SIG-M5 (cell line): ENCODE data around the gene SYMPK.
A peak's percentile ranks its signal among the peaks of the same experiment; 100 is the strongest.
"Not testable (repeated sequence)": the region's sequence is repeated elsewhere in the genome, so short reads cannot be mapped to it uniquely, and the experiment has no call there.

ENCODE experiments used
- DNase-seq: peaks from one replicate; lab custom pipeline; 2025; lab: John Stamatoyannopoulos, UW

The SYMPK gene

GRCh38 chr19:45862564-45863334 is at the start of gene SYMPK:
Gene SYMPK (minus strand): TSS chr19:45863147. CDS start chr19:45854495, 8,652 bp downstream.
- DNase-seq = peak; percentile 85

- no peak for DNase-seq
Measured at GRCh38 chr19:45911291-45911690, 48.3 kb upstream of the SYMPK start.

- no peak for DNase-seq
Measured at GRCh38 chr19:45908956-45909355, 46.0 kb upstream of the SYMPK start.

- DNase-seq = no peak
Measured at GRCh38 chr19:45906221-45906620, 43.3 kb upstream of the SYMPK start.

- no peak for DNase-seq
Measured at GRCh38 chr19:45905011-45905410, 42.1 kb upstream of the SYMPK start.

- peak; percentile 48 for DNase-seq
Measured at GRCh38 chr19:45902651-45903625, 40.0 kb upstream of the SYMPK start.

GRCh38 chr19:45901912-45902650 is 39.1 kb upstream of the SYMPK start, which contains the start of gene MYPOP:
Gene MYPOP (minus strand): TSS chr19:45902613. CDS start chr19:45901773, 840 bp downstream.
- DNase-seq = no peak

- DNase-seq = no peak
Measured at GRCh38 chr19:45901432-45901911, 38.5 kb upstream of the SYMPK start.

GRCh38 chr19:45900738-45901431 is 37.9 kb upstream of the SYMPK start:
- no peak for DNase-seq

GRCh38 chr19:45899919-45900589 is 37.1 kb upstream of the SYMPK start:
- no peak for DNase-seq

- DNase-seq = no peak
Measured at GRCh38 chr19:45899253-45899652, 36.3 kb upstream of the SYMPK start.

- no peak for DNase-seq
Measured at GRCh38 chr19:45897261-45897812, 34.4 kb upstream of the SYMPK start.

- not testable (repeated sequence) for DNase-seq
Measured at GRCh38 chr19:45895983-45896599, 33.1 kb upstream of the SYMPK start.

- DNase-seq = no peak
Measured at GRCh38 chr19:45895519-45895972, 32.6 kb upstream of the SYMPK start.

GRCh38 chr19:45890877-45891276 is 27.9 kb upstream of the SYMPK start:
- DNase-seq = no peak

GRCh38 chr19:45889210-45889885 is 26.4 kb upstream of the SYMPK start:
- DNase-seq = no peak

GRCh38 chr19:45887200-45887710 is 24.3 kb upstream of the SYMPK start:
- no peak for DNase-seq

GRCh38 chr19:45886427-45887199 is 23.7 kb upstream of the SYMPK start:
- DNase-seq = peak; percentile 59
